ENCODE data around the gene TENT4B. TPM values are rescaled to one million over a fixed set of nuclear protein-coding genes. Genes with fewer than 3 reads are reported as not detected.
A peak's percentile ranks its signal among the peaks of the same experiment; 100 is the strongest.
"Not testable (repeated sequence)": the region's sequence is repeated elsewhere in the genome, so short reads cannot be mapped to it uniquely, and the experiment has no call there.

TENT4B gene
- total RNA-seq, 2 donors from 2014 or later: 12.8 to 14.1 TPM

GRCh38 chr16:50126183-50126582 lies 26.9 kb upstream of the TENT4B start:
- no peaks in the 10 kb centered on the region for H3K9me3 Mint-ChIP-seq
- no peaks in the 10 kb centered on the region for H3K27me3 Mint-ChIP-seq (ENCODE audit: insufficient read depth)
- H3K36me3 Mint-ChIP-seq (ENCODE audit: low read depth): no peaks in the 10 kb centered on the region
- no peak overlapping the region for H3K27ac Mint-ChIP-seq
- no peaks in the 10 kb centered on the region for H3K9me3 ChIP-seq (ENCODE audit: control insufficient read depth, low read length)
- H3K27ac ChIP-seq (ENCODE audit: low read depth, low read length): no peak overlapping the region
- no peaks in the 10 kb centered on the region for H3K36me3 ChIP-seq (ENCODE audit: control insufficient read depth, insufficient read depth, low read length)
- 95 to 100% methylated on average over 3 to 4 of the region's 4 CpGs for WGBS, 2 experiments (ENCODE audit: insufficient coverage in 1 of 2, insufficient read length in 1 of 2)
- TF ChIP-seq CTCF (conservative IDR thresholded peaks at IDR 0.05): no peak
- no peak overlapping the region for H3K9ac ChIP-seq (ENCODE audit: extremely low read depth, low read length, poor library complexity, severe bottlenecking)
- H3K27me3 ChIP-seq (ENCODE audit: control insufficient read depth, insufficient read depth, low read length, poor library complexity, severe bottlenecking): no peaks in the 10 kb centered on the region
- no peak for DNase-seq
- no peaks in the 10 kb centered on the region for H3K4me1 ChIP-seq (ENCODE audit: control insufficient read depth, insufficient read depth, low read length)
- no peak overlapping the region for H3K4me3 Mint-ChIP-seq
- H3K4me1 Mint-ChIP-seq: peaks cover 2% of the 10 kb centered on the region
- no peak overlapping the region for H3K4me3 ChIP-seq (ENCODE audit: low read length)

GRCh38 chr16:50132571-50132970 lies 20.5 kb upstream of the TENT4B start:
- 93 to 98% methylated on average over 6 to 7 of the region's 7 CpGs for WGBS, 2 experiments (ENCODE audit: insufficient coverage in 1 of 2, insufficient read length in 1 of 2)
- not testable (repeated sequence) for H3K9me3 ChIP-seq (ENCODE audit: control insufficient read depth, low read length); H3K4me3 ChIP-seq (ENCODE audit: low read length); DNase-seq; H3K36me3 ChIP-seq (ENCODE audit: control insufficient read depth, insufficient read depth, low read length); H3K27ac Mint-ChIP-seq; H3K27me3 Mint-ChIP-seq (ENCODE audit: insufficient read depth); H3K9ac ChIP-seq (ENCODE audit: extremely low read depth, low read length, poor library complexity, severe bottlenecking); H3K36me3 Mint-ChIP-seq (ENCODE audit: low read depth); H3K27me3 ChIP-seq (ENCODE audit: control insufficient read depth, insufficient read depth, low read length, poor library complexity, severe bottlenecking); H3K4me1 Mint-ChIP-seq; H3K4me3 Mint-ChIP-seq; H3K9me3 Mint-ChIP-seq; H3K27ac ChIP-seq (ENCODE audit: low read depth, low read length); H3K4me1 ChIP-seq (ENCODE audit: control insufficient read depth, insufficient read depth, low read length)

DNA sequence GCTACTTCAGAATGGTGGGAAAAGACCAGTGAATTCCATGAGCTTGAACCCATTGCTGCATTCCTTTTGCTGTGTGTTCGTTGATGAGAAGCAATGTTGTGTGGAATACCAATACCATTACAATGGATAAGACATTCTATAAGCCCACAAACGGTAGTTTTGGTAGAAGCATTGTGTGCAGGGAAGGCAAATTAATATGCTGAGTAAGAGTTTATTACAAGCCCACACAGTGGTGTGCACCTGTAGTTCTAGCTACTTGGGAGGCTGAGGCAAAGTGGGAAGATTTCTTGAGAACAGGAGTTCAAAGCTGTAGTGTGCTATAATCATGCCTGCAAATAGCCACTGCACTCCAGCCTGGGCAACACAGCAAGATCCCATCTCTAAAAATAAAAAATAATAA lies 19.9 kb upstream of the TENT4B start:
- Histone ChIP-seq H3K36me3 (ENCODE audit: control insufficient read depth, insufficient read depth, low read length) (no peaks in the 10 kb centered on the region), H3K4me3 (ENCODE audit: low read length) (no peak overlapping the region), H3K27ac (ENCODE audit: low read depth, low read length) (no peak overlapping the region), H3K27me3 (ENCODE audit: control insufficient read depth, insufficient read depth, low read length, poor library complexity, severe bottlenecking) (no peaks in the 10 kb centered on the region), H3K4me1 (ENCODE audit: control insufficient read depth, insufficient read depth, low read length) (no peaks in the 10 kb centered on the region), H3K9ac (ENCODE audit: extremely low read depth, low read length, poor library complexity, severe bottlenecking) (no peak overlapping the region), H3K9me3 (ENCODE audit: control insufficient read depth, low read length) (no peaks in the 10 kb centered on the region)
- Mint-ChIP-seq H3K9me3 (no peaks in the 10 kb centered on the region), H3K36me3 (ENCODE audit: low read depth) (no peaks in the 10 kb centered on the region), H3K27me3 (ENCODE audit: insufficient read depth) (no peaks in the 10 kb centered on the region), H3K27ac (no peak overlapping the region), H3K4me3 (no peak overlapping the region), H3K4me1 (no peaks in the 10 kb centered on the region)
- no peak for DNase-seq
- TF ChIP-seq CTCF (conservative IDR thresholded peaks at IDR 0.05): no peak
- WGBS, 2 experiments (ENCODE audit: insufficient coverage in 1 of 2, insufficient read length in 1 of 2): 38% methylated on average over 2 of the region's 2 CpGs; no CpG with 5 or more reads in 1 of the 2 experiments

DNA sequence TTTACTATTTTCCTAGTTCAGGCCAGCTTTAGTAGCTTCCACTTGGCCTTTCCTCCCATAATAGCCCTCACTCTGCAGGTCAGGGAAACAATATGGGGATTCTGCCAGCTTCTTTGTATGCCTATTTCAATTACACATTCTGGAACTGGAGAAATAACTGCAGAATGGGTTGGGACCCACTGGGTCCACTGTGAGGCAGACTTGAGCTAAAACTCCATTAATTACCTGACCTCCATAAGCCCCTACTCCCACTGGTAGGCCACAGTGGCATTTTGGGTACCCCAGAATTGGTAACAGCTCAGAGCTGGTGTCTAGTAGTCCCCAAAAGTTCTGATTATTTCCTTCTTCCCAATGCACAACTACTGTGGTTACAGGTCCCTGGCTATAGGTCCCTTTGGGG lies 16.7 kb upstream of the TENT4B start:
- Mint-ChIP-seq H3K4me1 (no peaks in the 10 kb centered on the region), H3K27me3 (ENCODE audit: insufficient read depth) (no peaks in the 10 kb centered on the region)

More for the DNA sequence above, 16.7 kb upstream of the TENT4B start:
- DNase-seq: no peak
- H3K36me3 Mint-ChIP-seq (ENCODE audit: low read depth): no peaks in the 10 kb centered on the region
- peaks cover 9% of the 10 kb centered on the region for H3K9me3 Mint-ChIP-seq
- H3K27ac Mint-ChIP-seq: no peak overlapping the region
- peak; percentile 60 for TF ChIP-seq CTCF (conservative IDR thresholded peaks at IDR 0.05)
- no peak overlapping the region for H3K27ac ChIP-seq (ENCODE audit: low read depth, low read length)
- H3K4me3 ChIP-seq (ENCODE audit: low read length): no peak overlapping the region
- H3K4me3 Mint-ChIP-seq: no peak overlapping the region
- H3K9ac ChIP-seq (ENCODE audit: extremely low read depth, low read length, poor library complexity, severe bottlenecking): no peak overlapping the region
- no peaks in the 10 kb centered on the region for H3K27me3 ChIP-seq (ENCODE audit: control insufficient read depth, insufficient read depth, low read length, poor library complexity, severe bottlenecking)
- H3K9me3 ChIP-seq (ENCODE audit: control insufficient read depth, low read length): no peaks in the 10 kb centered on the region
- H3K4me1 ChIP-seq (ENCODE audit: control insufficient read depth, insufficient read depth, low read length): no peaks in the 10 kb centered on the region
- no peaks in the 10 kb centered on the region for H3K36me3 ChIP-seq (ENCODE audit: control insufficient read depth, insufficient read depth, low read length)
